ENCODE data around the gene ATP2B2. TPM values are rescaled to one million over a fixed set of nuclear protein-coding genes. Genes with fewer than 3 reads are reported as not detected.

Gene ATP2B2
- total and polyA plus RNA-seq, 10 of the 15 experiments (the other 5 are each of a cell fraction or from before 2014, with no cell fraction given) = 0.04 TPM; not detected in 9

DNA sequence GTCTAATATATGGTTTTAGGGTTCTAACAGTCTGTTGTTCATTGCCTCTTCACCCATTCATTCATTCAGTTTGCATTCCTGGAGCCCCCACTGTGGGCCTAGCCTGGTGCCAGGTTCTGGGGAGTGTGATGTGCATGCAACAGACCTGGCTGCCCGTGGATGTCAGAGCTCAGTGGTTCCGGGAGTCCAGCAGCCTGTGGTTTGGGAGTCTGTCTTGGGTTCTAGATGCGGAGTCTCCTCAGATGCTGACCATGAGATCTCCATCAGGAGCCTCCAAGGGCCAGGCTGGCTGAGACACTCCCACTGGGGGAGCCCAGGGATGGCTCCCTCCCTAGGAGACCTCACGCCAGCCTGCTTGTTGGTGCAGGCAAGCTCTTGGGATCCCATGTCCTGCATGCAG lies 92.3 kb downstream of the ATP2B2 start (continued):
- TF ChIP-seq, protein P1, sequence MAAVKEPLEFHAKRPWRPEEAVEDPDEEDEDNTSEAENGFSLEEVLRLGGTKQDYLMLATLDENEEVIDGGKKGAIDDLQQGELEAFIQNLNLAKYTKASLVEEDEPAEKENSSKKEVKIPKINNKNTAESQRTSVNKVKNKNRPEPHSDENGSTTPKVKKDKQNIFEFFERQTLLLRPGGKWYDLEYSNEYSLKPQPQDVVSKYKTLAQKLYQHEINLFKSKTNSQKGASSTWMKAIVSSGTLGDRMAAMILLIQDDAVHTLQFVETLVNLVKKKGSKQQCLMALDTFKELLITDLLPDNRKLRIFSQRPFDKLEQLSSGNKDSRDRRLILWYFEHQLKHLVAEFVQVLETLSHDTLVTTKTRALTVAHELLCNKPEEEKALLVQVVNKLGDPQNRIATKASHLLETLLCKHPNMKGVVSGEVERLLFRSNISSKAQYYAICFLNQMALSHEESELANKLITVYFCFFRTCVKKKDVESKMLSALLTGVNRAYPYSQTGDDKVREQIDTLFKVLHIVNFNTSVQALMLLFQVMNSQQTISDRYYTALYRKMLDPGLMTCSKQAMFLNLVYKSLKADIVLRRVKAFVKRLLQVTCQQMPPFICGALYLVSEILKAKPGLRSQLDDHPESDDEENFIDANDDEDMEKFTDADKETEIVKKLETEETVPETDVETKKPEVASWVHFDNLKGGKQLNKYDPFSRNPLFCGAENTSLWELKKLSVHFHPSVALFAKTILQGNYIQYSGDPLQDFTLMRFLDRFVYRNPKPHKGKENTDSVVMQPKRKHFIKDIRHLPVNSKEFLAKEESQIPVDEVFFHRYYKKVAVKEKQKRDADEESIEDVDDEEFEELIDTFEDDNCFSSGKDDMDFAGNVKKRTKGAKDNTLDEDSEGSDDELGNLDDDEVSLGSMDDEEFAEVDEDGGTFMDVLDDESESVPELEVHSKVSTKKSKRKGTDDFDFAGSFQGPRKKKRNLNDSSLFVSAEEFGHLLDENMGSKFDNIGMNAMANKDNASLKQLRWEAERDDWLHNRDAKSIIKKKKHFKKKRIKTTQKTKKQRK (IDR thresholded peaks at IDR 0.05; ENCODE audit: low read depth, low read length) = no peak
- TF ChIP-seq HDAC2 (IDR thresholded peaks at IDR 0.05) (no peak), NR2F1 (conservative IDR thresholded peaks at IDR 0.05) (no peak), MEF2A (IDR thresholded peaks at IDR 0.05; ENCODE audit: insufficient read depth, low read depth, low read length) (no peak), SPI1 (IDR thresholded peaks at IDR 0.05; ENCODE audit: borderline replicate concordance, insufficient read depth, low read depth, low read length) (no peak)

DNA sequence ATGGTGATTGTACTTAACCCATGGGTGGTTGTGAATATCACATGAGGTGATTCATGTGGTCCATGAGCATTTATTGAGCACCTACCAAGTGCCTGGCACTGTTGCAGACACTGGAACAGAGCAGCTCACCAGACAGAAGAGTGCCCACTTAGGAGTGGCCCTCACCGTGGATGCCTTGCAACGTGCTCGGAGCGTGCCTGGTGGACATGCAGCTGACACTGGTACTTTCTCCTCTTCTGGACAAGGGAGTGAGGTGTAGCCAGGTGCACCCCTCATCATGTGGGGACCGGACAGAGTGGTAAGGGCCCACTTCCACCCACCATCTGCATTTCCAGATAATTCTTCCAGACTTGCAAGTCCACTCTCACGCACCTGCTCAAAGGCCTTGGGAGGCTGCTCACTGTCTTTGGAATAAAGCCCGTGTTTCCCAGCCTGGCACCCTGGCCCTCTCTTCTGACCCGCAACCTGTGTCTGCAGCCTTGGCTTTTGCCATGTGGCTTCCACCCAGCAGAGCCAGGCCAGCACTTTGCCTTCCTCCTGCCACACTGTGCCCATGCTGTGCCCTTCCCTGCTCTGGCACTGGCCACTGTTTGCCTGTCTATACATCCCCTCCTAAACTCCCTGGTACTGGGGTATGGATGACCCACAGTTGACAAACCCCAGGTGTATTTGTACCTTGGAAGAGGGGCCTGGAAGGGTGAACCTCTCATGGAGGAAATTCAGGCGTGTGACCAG lies 93.6 kb downstream of the ATP2B2 start:
- Histone ChIP-seq H3K9me3 (replicated peaks; ENCODE audit: control insufficient read depth, insufficient read depth, low read length) (no peaks in the 10 kb centered on the region), H3K4me1 (ENCODE audit: control insufficient read depth, insufficient read depth, low read length) (no peaks in the 10 kb centered on the region), H4K20me1 (ENCODE audit: control insufficient read depth, insufficient read depth) (no peaks in the 10 kb centered on the region), H3K4me3 (no peak overlapping the region), H2AFZ (ENCODE audit: control insufficient read depth, low read depth, low read length) (no peak overlapping the region), H3K4me2 (ENCODE audit: control insufficient read depth, insufficient read depth) (no peak overlapping the region), H3K27ac (ENCODE audit: control insufficient read depth, insufficient read depth) (no peak overlapping the region), H3K79me2 (ENCODE audit: control insufficient read depth, insufficient read depth, low read length) (no peaks in the 10 kb centered on the region), H3K36me3 (ENCODE audit: control insufficient read depth in 2 of 2, insufficient read depth in 2 of 2, low read length in 1 of 2) (no peaks in the 10 kb centered on the region), H3K9ac (ENCODE audit: control insufficient read depth, insufficient read depth, low read length) (no peak overlapping the region), H3K27me3 (replicated peaks in 1 of 2; ENCODE audit: control insufficient read depth in 2 of 2, insufficient read depth in 2 of 2, low read length in 1 of 2) (peaks cover 0 to 5% of the 10 kb centered on the region in 2 experiments; a peak in 2 of 4 replicates)
- DNase-seq (ENCODE audit: low read depth, low spot score) (no peak), FAIRE-seq (no peak), ATAC-seq (no peak)
- in situ Hi-C loops (cut with MboI) = no loop called here
- BruUV-seq (replicated peaks) = no TSS peak
- intact Hi-C loops (cut with micrococcal nuclease; ENCODE audit: unreplicated experiment) = no loop called here
- SMC1A ChIA-PET (ENCODE audit: uncharacterized antibody, unreplicated experiment) = no interaction called here
- 26% methylated on average over 9 of the region's 9 CpGs for WGBS (ENCODE audit: insufficient coverage, insufficient replicate concordance, low lambda C conversion rate, missing lambda C conversion rate)
- CTCF ChIA-PET = no interaction called here
- POLR2A ChIA-PET = no interaction called here
- RAD21 ChIA-PET (ENCODE audit: unreplicated experiment) = no interaction called here
- TF ChIP-seq, protein P2, sequence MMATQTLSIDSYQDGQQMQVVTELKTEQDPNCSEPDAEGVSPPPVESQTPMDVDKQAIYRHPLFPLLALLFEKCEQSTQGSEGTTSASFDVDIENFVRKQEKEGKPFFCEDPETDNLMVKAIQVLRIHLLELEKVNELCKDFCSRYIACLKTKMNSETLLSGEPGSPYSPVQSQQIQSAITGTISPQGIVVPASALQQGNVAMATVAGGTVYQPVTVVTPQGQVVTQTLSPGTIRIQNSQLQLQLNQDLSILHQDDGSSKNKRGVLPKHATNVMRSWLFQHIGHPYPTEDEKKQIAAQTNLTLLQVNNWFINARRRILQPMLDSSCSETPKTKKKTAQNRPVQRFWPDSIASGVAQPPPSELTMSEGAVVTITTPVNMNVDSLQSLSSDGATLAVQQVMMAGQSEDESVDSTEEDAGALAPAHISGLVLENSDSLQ (IDR thresholded peaks at IDR 0.05) = no peak
- no peak for TF ChIP-seq POU2F2 (IDR thresholded peaks at IDR 0.05; ENCODE audit: borderline replicate concordance, low read depth, low read length)
- TF ChIP-seq, protein P3, sequence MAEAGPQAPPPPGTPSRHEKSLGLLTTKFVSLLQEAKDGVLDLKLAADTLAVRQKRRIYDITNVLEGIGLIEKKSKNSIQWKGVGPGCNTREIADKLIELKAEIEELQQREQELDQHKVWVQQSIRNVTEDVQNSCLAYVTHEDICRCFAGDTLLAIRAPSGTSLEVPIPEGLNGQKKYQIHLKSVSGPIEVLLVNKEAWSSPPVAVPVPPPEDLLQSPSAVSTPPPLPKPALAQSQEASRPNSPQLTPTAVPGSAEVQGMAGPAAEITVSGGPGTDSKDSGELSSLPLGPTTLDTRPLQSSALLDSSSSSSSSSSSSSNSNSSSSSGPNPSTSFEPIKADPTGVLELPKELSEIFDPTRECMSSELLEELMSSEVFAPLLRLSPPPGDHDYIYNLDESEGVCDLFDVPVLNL (IDR thresholded peaks at IDR 0.05; ENCODE audit: low read depth, low read length) = no peak
- TF ChIP-seq, protein P4, sequence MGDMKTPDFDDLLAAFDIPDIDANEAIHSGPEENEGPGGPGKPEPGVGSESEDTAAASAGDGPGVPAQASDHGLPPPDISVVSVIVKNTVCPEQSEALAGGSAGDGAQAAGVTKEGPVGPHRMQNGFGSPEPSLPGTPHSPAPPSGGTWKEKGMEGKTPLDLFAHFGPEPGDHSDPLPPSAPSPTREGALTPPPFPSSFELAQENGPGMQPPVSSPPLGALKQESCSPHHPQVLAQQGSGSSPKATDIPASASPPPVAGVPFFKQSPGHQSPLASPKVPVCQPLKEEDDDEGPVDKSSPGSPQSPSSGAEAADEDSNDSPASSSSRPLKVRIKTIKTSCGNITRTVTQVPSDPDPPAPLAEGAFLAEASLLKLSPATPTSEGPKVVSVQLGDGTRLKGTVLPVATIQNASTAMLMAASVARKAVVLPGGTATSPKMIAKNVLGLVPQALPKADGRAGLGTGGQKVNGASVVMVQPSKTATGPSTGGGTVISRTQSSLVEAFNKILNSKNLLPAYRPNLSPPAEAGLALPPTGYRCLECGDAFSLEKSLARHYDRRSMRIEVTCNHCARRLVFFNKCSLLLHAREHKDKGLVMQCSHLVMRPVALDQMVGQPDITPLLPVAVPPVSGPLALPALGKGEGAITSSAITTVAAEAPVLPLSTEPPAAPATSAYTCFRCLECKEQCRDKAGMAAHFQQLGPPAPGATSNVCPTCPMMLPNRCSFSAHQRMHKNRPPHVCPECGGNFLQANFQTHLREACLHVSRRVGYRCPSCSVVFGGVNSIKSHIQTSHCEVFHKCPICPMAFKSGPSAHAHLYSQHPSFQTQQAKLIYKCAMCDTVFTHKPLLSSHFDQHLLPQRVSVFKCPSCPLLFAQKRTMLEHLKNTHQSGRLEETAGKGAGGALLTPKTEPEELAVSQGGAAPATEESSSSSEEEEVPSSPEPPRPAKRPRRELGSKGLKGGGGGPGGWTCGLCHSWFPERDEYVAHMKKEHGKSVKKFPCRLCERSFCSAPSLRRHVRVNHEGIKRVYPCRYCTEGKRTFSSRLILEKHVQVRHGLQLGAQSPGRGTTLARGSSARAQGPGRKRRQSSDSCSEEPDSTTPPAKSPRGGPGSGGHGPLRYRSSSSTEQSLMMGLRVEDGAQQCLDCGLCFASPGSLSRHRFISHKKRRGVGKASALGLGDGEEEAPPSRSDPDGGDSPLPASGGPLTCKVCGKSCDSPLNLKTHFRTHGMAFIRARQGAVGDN (IDR thresholded peaks at IDR 0.05) = no peak
- no peak for TF ChIP-seq SRF (IDR thresholded peaks at IDR 0.05; ENCODE audit: low read depth in 2 of 2, low read length in 2 of 2)
- no peak for TF ChIP-seq NR2F1 (conservative IDR thresholded peaks at IDR 0.05)
- TF ChIP-seq, protein P5, sequence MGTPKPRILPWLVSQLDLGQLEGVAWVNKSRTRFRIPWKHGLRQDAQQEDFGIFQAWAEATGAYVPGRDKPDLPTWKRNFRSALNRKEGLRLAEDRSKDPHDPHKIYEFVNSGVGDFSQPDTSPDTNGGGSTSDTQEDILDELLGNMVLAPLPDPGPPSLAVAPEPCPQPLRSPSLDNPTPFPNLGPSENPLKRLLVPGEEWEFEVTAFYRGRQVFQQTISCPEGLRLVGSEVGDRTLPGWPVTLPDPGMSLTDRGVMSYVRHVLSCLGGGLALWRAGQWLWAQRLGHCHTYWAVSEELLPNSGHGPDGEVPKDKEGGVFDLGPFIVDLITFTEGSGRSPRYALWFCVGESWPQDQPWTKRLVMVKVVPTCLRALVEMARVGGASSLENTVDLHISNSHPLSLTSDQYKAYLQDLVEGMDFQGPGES (IDR thresholded peaks at IDR 0.05) = no peak
